ENCODE data around the gene FLOT2.

GRCh38 chr17:28853295-28853694 lies 44.2 kb downstream of the FLOT2 start:
- TF ChIP-seq, protein P1, sequence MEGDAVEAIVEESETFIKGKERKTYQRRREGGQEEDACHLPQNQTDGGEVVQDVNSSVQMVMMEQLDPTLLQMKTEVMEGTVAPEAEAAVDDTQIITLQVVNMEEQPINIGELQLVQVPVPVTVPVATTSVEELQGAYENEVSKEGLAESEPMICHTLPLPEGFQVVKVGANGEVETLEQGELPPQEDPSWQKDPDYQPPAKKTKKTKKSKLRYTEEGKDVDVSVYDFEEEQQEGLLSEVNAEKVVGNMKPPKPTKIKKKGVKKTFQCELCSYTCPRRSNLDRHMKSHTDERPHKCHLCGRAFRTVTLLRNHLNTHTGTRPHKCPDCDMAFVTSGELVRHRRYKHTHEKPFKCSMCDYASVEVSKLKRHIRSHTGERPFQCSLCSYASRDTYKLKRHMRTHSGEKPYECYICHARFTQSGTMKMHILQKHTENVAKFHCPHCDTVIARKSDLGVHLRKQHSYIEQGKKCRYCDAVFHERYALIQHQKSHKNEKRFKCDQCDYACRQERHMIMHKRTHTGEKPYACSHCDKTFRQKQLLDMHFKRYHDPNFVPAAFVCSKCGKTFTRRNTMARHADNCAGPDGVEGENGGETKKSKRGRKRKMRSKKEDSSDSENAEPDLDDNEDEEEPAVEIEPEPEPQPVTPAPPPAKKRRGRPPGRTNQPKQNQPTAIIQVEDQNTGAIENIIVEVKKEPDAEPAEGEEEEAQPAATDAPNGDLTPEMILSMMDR (IDR thresholded peaks at IDR 0.05; ENCODE audit: low read length): no peak
- no peak for TF ChIP-seq EZH2 (IDR thresholded peaks at IDR 0.05; ENCODE audit: borderline replicate concordance, low read length)
